ENCODE data around the gene CDC20. TPM values are rescaled to one million over a fixed set of nuclear protein-coding genes. Genes with fewer than 3 reads are reported as not detected.

CDC20 gene
- total RNA-seq, 1 donor from 2014 or later, result 164 TPM

DNA sequence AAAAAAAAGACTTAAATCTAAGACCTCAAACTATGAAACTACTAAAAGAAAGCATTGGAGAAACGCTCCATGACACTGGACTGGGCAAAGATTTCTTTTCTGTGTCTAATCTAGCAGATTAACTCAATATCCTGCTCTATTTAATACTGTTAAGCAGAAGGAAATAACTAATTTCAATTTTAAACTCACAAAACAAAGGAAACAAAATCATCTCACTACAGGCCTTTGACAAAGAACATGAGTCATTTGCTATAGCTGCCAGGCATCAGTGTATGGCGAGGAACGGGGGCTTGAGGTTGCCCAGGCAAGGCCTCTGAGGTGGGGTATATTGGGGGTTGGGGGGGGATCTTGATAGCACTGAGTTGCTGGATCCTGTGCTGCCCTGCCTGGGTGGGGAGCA, 51.8 kb downstream of the CDC20 start:
- H3K36me3 Mint-ChIP-seq, result peaks cover 26% of the 10 kb centered on the region
- H3F3A ChIP-seq (ENCODE audit: low read depth), result no peaks in the 10 kb centered on the region
- no peaks in the 10 kb centered on the region for H3K4me1 ChIP-seq
- H3K9me3 Mint-ChIP-seq, result no peaks in the 10 kb centered on the region
- no peaks in the 10 kb centered on the region for H3K36me3 ChIP-seq
- H3K27me3 ChIP-seq, result no peaks in the 10 kb centered on the region
- no peaks in the 10 kb centered on the region for H3K27me3 Mint-ChIP-seq (ENCODE audit: insufficient read depth, low read depth)
- no peak overlapping the region for H3K4me2 ChIP-seq
- no peaks in the 10 kb centered on the region for H3K9me3 ChIP-seq (ENCODE audit: low read depth)
- no peaks in the 10 kb centered on the region for H4K20me1 ChIP-seq (ENCODE audit: low read depth)
- H3K27ac ChIP-seq, result no peak overlapping the region
- no peaks in the 10 kb centered on the region for H3K4me1 Mint-ChIP-seq
- H3K9ac ChIP-seq, result no peak overlapping the region
- no peaks in the 10 kb centered on the region for H3K79me2 ChIP-seq (ENCODE audit: low read depth)
- H2AFZ ChIP-seq (replicated peaks), result no peak overlapping the region
- no peak for DNase-seq (ENCODE audit: low spot score)
- H3K27ac Mint-ChIP-seq, result no peak overlapping the region
- no peak overlapping the region for H3K4me3 Mint-ChIP-seq
- TF ChIP-seq EZH2 (IDR thresholded peaks at IDR 0.05), result no peak
- no peak for TF ChIP-seq EZH2phosphoT487 (IDR thresholded peaks at IDR 0.05)
- TF ChIP-seq, protein P1, sequence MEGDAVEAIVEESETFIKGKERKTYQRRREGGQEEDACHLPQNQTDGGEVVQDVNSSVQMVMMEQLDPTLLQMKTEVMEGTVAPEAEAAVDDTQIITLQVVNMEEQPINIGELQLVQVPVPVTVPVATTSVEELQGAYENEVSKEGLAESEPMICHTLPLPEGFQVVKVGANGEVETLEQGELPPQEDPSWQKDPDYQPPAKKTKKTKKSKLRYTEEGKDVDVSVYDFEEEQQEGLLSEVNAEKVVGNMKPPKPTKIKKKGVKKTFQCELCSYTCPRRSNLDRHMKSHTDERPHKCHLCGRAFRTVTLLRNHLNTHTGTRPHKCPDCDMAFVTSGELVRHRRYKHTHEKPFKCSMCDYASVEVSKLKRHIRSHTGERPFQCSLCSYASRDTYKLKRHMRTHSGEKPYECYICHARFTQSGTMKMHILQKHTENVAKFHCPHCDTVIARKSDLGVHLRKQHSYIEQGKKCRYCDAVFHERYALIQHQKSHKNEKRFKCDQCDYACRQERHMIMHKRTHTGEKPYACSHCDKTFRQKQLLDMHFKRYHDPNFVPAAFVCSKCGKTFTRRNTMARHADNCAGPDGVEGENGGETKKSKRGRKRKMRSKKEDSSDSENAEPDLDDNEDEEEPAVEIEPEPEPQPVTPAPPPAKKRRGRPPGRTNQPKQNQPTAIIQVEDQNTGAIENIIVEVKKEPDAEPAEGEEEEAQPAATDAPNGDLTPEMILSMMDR (IDR thresholded peaks at IDR 0.05), result no peak
- H3K4me3 ChIP-seq, result no peak overlapping the region

Small RNAs within 50 kb of the gene (microRNA-seq; reads per million reads assigned to microRNA genes)
- gene MIR6734, result not detected

Other genes with a start within 250 kb of the CDC20 start
- 43.2 and 71.6 TPM in 2 replicates for gene EBNA1BP2, start 186.7 kb upstream of the CDC20 start, total RNA-seq (ENCODE audit: low replicate concordance)
- gene CFAP57, start 186.7 kb upstream of the CDC20 start, total RNA-seq (ENCODE audit: low replicate concordance), result 0.40 and 0.97 TPM in 2 replicates
- 0.73 and 2.2 TPM in 2 replicates for gene TMEM125, start 89.0 kb upstream of the CDC20 start, total RNA-seq (ENCODE audit: low replicate concordance)
- not detected in 2 replicates for gene C1orf210, start 73.4 kb upstream of the CDC20 start, total RNA-seq (ENCODE audit: low replicate concordance)
- gene TIE1, start 58.0 kb upstream of the CDC20 start, total RNA-seq (ENCODE audit: low replicate concordance), result 0.21 and 0.25 TPM in 2 replicates
- gene MPL, start 21.2 kb upstream of the CDC20 start, total RNA-seq (ENCODE audit: low replicate concordance), result 0.09 TPM in 1 of 2 replicates, not detected in the other
- gene ELOVL1, start 9.0 kb downstream of the CDC20 start, total RNA-seq (ENCODE audit: low replicate concordance), result 5.6 and 11.9 TPM in 2 replicates
- gene MED8, start 30.8 kb downstream of the CDC20 start, total RNA-seq (ENCODE audit: low replicate concordance), result 15.1 and 23.6 TPM in 2 replicates
- gene SZT2, start 30.9 kb downstream of the CDC20 start, total RNA-seq (ENCODE audit: low replicate concordance), result 11.0 and 16.8 TPM in 2 replicates
- 10.3 and 26.8 TPM in 2 replicates for gene HYI, start 95.0 kb downstream of the CDC20 start, total RNA-seq (ENCODE audit: low replicate concordance)
- 71.1 and 119 TPM in 2 replicates for gene PTPRF, start 171.9 kb downstream of the CDC20 start, total RNA-seq (ENCODE audit: low replicate concordance)